Fibroblast of villous mesenchyme (primary cell): ENCODE measurements around the gene STRA6. TPM values are rescaled to one million over a fixed set of nuclear protein-coding genes. Genes with fewer than 3 reads are reported as not detected.

Experiments
- DNase-seq: peaks from one replicate; pipeline ENCODE4 v3.0.0-alpha.2; 2010; ENCODE audit warnings: low read depth
- H3K4me3 ChIP-seq: 2 replicates; pipeline ENCODE4 v1.5.1; 2011; ENCODE audit warnings: low read depth, mild to moderate bottlenecking, low read length
- CTCF ChIP-seq: IDR thresholded peaks from 2 replicates; pipeline ENCODE4 v1.5.1; 2012; ENCODE audit warnings: low read depth, mild to moderate bottlenecking, low read length; ENCODE audit not compliant: insufficient read depth
- small RNA-seq: library from RNA; depleted of rRNA; stranded (forward); fragments of <200 nt; gene quantifications from one replicate; pipeline ENCODE3, GENCODE V24; 2012
- total RNA-seq: library from RNA; depleted of rRNA; stranded (reverse); fragments of >200 nt; gene quantifications from 2 replicates; pipeline ENCODE4 v1.2.3, GENCODE V29; 2012

Gene STRA6
- total RNA-seq, 1 donor, result 52.7 TPM

GRCh38 chr15:74132681-74133651 is 69.6 kb downstream of the STRA6 start:
- H3K4me3 ChIP-seq, result no peak overlapping the region
- no peak for TF ChIP-seq CTCF
- no peak for DNase-seq

GRCh38 chr15:74131628-74132413 is 70.8 kb downstream of the STRA6 start:
- DNase-seq, result no peak
- H3K4me3 ChIP-seq, result no peak overlapping the region
- no peak for TF ChIP-seq CTCF

GRCh38 chr15:74130849-74131627 is 71.5 kb downstream of the STRA6 start:
- TF ChIP-seq CTCF, result no peak
- H3K4me3 ChIP-seq, result no peak overlapping the region
- no peak for DNase-seq

GRCh38 chr15:74130155-74130848 is 72.3 kb downstream of the STRA6 start, which contains the start of gene ISLR2:
ISLR2 (plus strand) TSS chr15:74130586; CDS start chr15:74132755, 2,169 bp downstream.
- no peak for TF ChIP-seq CTCF
- peak within 1 kb of the TSS; percentile 27 for H3K4me3 ChIP-seq
- peak; percentile 35 for DNase-seq

GRCh38 chr15:74129586-74130154 is 72.9 kb downstream of the STRA6 start:
- no peak for TF ChIP-seq CTCF
- peak overlapping the region; percentile 27 for H3K4me3 ChIP-seq
- no peak for DNase-seq

Small RNAs within 50 kb of the gene (small RNA-seq; reads per million reads assigned to genes)
- gene RF00017, result not detected

Other genes starting within 250 kb of the STRA6 start
- gene STOML1, start 210.5 kb downstream of the STRA6 start, total RNA-seq, result 17.1 and 19.0 TPM in 2 replicates
- 49.6 and 56.1 TPM in 2 replicates for gene PML, start 208.1 kb downstream of the STRA6 start, total RNA-seq
- not detected in 2 replicates for gene GOLGA6A, start 120.2 kb downstream of the STRA6 start, total RNA-seq
- gene ISLR2, start 72.2 kb downstream of the STRA6 start, total RNA-seq, result 0.32 TPM in 1 of 2 replicates, not detected in the other
- 73.8 and 83.4 TPM in 2 replicates for gene ISLR, start 29.1 kb downstream of the STRA6 start, total RNA-seq
- gene CCDC33, start 33.5 kb upstream of the STRA6 start, total RNA-seq, result 0.86 and 1.9 TPM in 2 replicates
- gene CYP11A1, start 164.9 kb upstream of the STRA6 start, total RNA-seq, result 0.64 and 0.86 TPM in 2 replicates
- gene SEMA7A, start 231.2 kb upstream of the STRA6 start, total RNA-seq, result 16.8 and 24.6 TPM in 2 replicates